Uterus (tissue), 4 donors: ENCODE measurements around the gene ZNF101. TPM values are rescaled to one million over a fixed set of nuclear protein-coding genes. Genes with fewer than 3 reads are reported as not detected.
"Not testable (repeated sequence)": the region's sequence is repeated elsewhere in the genome, so short reads cannot be mapped to it uniquely, and the experiment has no call there.

ENCODE experiments used
- DNase-seq, 2 donors: peaks; one replicate each; pipeline ENCODE4 v3.0.0-alpha.2; 2019 to 2020
- H3K27ac ChIP-seq, 2 donors: fragments of 200-600 bp; sonication (generic); 1 replicate in 1 of 2; 2 replicates in 1 of 2; pipeline ENCODE4 v1.5.1; 2016 to 2018
- H3K27me3 ChIP-seq, 2 donors: fragments of 200-600 bp; sonication (generic); one replicate each; pipeline ENCODE4 v1.5.1; 2018 to 2019; ENCODE audit warnings: control low read depth in 1 of 2
- H3K36me3 ChIP-seq, 2 donors: fragments of 200-600 bp; sonication (generic); one replicate each; pipeline ENCODE4 v1.5.1; 2019; ENCODE audit warnings: control low read depth in 1 of 2
- H3K4me1 ChIP-seq, 2 donors: fragments of 200-600 bp; sonication (generic); one replicate each; pipeline ENCODE4 v1.5.1; 2018 to 2019; ENCODE audit warnings: control low read depth in 1 of 2
- H3K4me3 ChIP-seq, 2 donors: fragments of 200-600 bp; sonication (generic); 1 replicate in 1 of 2; 2 replicates in 1 of 2; pipeline ENCODE4 v1.5.1; 2018 to 2019; ENCODE audit warnings: mild to moderate bottlenecking in 1 of 2
- H3K9me3 ChIP-seq, 2 donors: fragments of 200-600 bp; sonication (generic); one replicate each; pipeline ENCODE4 v1.5.1; 2019; ENCODE audit warnings: control low read depth in 1 of 2
- CTCF ChIP-seq, 4 experiments: fragments of 200-600 bp in 2 of 4; fragments of 450-650 bp in 2 of 4; sonication (generic) in 2 of 4; IDR thresholded peaks; one replicate each; pipeline ENCODE4 v1.5.1; 2016 to 2019; ENCODE audit warnings: antibody characterized with exemption in 4 of 4, mild to moderate bottlenecking in 2 of 4, moderate library complexity in 1 of 4
- POLR2A ChIP-seq, 2 donors: fragments of 450-650 bp; IDR thresholded peaks; one replicate each; pipeline ENCODE4 v1.6.1; 2016; ENCODE audit warnings: antibody characterized with exemption in 2 of 2, mild to moderate bottlenecking in 1 of 2, moderate library complexity in 1 of 2
- intact Hi-C: fragments of 100-400 bp; cut with DNase I; formaldehyde crosslinking; loops from one replicate; pipeline ENCODE4 v1.15.1; 2023; ENCODE audit warnings: low total_unique reads
- total RNA-seq, 4 donors: library from RNA; depleted of rRNA in 3 of 4; stranded (reverse); fragments of >200 nt in 3 of 4; gene quantifications; one replicate each; pipeline versions ENCODE4 v1.1.0 to v1.2.4, GENCODE V29; 2014 to 2023
- donor health status: DM: yes; HTN: yes; CAD: no.

ZNF101 gene
- total RNA-seq, 4 donors from 2014 or later = 1.5 to 12.3 (median 9.9) TPM

DNA sequence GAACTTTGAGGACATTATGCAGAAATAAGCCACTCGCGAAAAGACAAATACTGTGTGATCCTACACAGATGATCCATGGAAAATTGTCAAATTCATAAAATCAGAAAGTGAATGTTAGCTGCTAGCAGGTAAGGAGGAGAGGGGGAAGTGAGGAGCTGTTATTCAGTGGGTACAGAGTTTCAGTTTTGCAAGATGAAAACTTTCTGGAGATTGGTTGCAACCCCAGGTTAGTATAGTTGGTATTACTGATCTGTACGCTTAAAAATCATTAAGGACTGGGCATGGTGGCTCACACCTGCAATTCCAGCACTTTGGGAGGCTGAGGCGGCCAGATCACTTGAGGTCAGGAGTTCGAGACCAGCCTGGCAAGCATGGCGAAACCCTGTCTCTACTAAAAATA is 17.9 kb downstream of the ZNF101 start:
- Histone ChIP-seq H3K27me3 (no peaks in the 10 kb centered on the region), H3K9me3 (no peaks in the 10 kb centered on the region), H3K4me3 (no peak overlapping the region), H3K36me3 (no peaks in the 10 kb centered on the region), H3K27ac (no peak overlapping the region), H3K4me1 (no peaks in the 10 kb centered on the region)
- TF ChIP-seq POLR2A (IDR thresholded peaks at IDR 0.05) (no peak), CTCF (IDR thresholded peaks at IDR 0.05) (no peak)
- no peak for DNase-seq
- intact Hi-C loops = no loop called here

DNA sequence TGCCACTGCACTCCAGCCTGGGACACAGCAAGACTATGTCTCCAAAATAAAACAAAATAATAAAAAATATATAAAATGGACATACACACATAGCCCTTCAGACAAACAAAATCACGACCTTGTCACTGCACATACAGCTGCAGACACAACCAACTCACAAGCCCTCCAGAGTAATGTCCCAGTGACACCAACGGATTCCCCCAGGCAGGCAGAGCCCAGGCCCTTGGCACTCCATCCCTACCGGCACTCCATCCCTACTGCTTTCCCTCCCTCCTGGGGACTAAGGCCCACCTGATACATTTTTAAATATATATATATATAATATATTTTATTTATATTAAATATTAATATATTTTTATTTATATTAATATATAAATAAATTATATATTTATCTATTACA is 18.5 kb downstream of the ZNF101 start:
- intact Hi-C loops = no loop called here
- H3K4me1 ChIP-seq = no peaks in the 10 kb centered on the region
- H3K9me3 ChIP-seq = no peaks in the 10 kb centered on the region
- DNase-seq = no peak
- TF ChIP-seq CTCF (IDR thresholded peaks at IDR 0.05) (no peak), POLR2A (IDR thresholded peaks at IDR 0.05) (no peak)
- H3K4me3 ChIP-seq = no peak overlapping the region
- H3K27me3 ChIP-seq = no peaks in the 10 kb centered on the region
- H3K36me3 ChIP-seq = no peaks in the 10 kb centered on the region
- no peak overlapping the region for H3K27ac ChIP-seq

DNA sequence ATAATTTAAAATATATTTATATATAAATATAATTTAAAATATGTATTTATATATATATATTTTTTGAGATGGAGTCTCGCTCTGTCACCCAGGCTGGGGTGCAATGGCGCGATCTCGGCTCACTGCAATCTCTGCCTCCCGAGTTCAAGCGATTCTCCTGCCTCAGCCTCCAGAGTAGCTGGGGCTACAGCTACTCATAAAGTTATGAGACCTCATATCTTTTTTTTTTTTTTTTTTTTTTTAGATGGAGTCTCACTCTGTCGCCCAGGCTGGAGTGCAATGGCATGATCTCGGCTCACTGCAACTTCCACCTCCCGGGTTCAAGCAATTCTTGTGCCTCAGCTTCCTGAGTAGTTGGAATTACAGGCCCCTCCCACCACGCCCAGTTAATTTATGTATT is 20.4 kb downstream of the ZNF101 start:
- H3K27ac ChIP-seq, DNase-seq, H3K9me3 ChIP-seq, H3K4me1 ChIP-seq, intact Hi-C loops, H3K36me3 ChIP-seq, H3K27me3 ChIP-seq, H3K4me3 ChIP-seq: not testable (repeated sequence)

DNA sequence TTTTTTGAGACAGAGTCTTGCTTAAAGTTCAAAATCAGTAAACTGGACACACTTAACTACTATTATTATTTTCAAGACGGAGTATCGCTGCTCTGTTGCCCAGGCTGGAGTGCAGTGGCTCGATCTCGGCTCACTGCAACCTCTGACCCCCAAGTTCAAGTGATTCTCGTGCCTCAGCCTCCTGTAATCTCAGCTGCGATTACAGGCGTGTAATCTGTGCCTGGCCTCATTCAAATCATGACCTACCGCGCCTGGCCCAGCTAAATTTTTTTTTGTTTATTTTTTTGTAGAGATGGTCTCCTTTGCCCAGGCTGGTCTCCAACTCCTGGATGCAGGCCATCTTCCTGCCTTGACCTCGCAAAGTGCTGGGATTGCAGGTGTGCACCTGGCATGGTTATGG is 23.0 kb downstream of the ZNF101 start:
- H3K27me3 ChIP-seq = no peaks in the 10 kb centered on the region
- H3K36me3 ChIP-seq = no peaks in the 10 kb centered on the region
- no peaks in the 10 kb centered on the region for H3K9me3 ChIP-seq
- H3K4me1 ChIP-seq = no peaks in the 10 kb centered on the region
- H3K27ac ChIP-seq = no peak overlapping the region
- no peak for DNase-seq
- TF ChIP-seq POLR2A (IDR thresholded peaks at IDR 0.05) = no peak
- TF ChIP-seq CTCF (IDR thresholded peaks at IDR 0.05) = no peak
- intact Hi-C loops = no loop called here
- H3K4me3 ChIP-seq = no peak overlapping the region

DNA sequence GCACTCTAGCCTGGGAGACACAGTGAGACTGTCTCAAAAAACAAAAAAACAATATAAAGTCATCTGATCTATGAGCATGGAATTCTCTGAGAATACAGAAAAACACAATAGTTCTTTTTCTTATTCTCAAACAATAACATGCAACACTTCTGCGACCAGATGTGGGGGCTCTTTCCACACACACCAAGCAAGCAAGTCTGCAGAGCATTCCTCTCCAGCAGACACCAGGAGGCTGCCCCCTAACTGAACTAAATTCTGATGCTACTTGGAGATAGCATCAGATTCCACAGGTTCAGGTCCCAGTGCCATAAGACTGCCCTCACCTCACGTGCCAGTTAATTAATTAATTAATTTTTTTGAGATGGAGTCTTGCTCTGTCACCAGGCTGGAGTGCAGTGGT is 27.7 kb downstream of the ZNF101 start:
- no peaks in the 10 kb centered on the region for H3K4me1 ChIP-seq
- H3K9me3 ChIP-seq = peaks cover 0 to 19% of the 10 kb centered on the region in 2 donors
- DNase-seq = no peak
- no peak for TF ChIP-seq CTCF (IDR thresholded peaks at IDR 0.05)
- TF ChIP-seq POLR2A (IDR thresholded peaks at IDR 0.05) = no peak
- H3K27me3 ChIP-seq = no peaks in the 10 kb centered on the region
- intact Hi-C loops = no loop called here
- H3K36me3 ChIP-seq = no peaks in the 10 kb centered on the region
- no peak overlapping the region for H3K4me3 ChIP-seq
- no peak overlapping the region for H3K27ac ChIP-seq

GRCh38 chr19:19697589-19697988 is 28.9 kb downstream of the ZNF101 start:
- H3K27ac ChIP-seq = no peak overlapping the region
- no peak for TF ChIP-seq POLR2A (IDR thresholded peaks at IDR 0.05)
- no peak for TF ChIP-seq CTCF (IDR thresholded peaks at IDR 0.05)
- H3K27me3 ChIP-seq = no peaks in the 10 kb centered on the region
- peaks cover 0 to 28% of the 10 kb centered on the region in 2 donors for H3K9me3 ChIP-seq
- intact Hi-C loops = no loop called here
- no peak for DNase-seq
- H3K4me1 ChIP-seq = no peaks in the 10 kb centered on the region
- H3K36me3 ChIP-seq = no peaks in the 10 kb centered on the region
- H3K4me3 ChIP-seq = no peak overlapping the region

GRCh38 chr19:19700493-19700892 is 31.9 kb downstream of the ZNF101 start:
- H3K36me3 ChIP-seq, H3K4me3 ChIP-seq, intact Hi-C loops, H3K27me3 ChIP-seq, H3K27ac ChIP-seq, H3K4me1 ChIP-seq, DNase-seq: not testable (repeated sequence)
- H3K9me3 ChIP-seq = peaks cover 0 to 48% of the 10 kb centered on the region in 2 donors
